Ishikawa (cell line): ENCODE data around the gene EN1.

Source experiments
- CEBPB ChIP-seq: IDR thresholded peaks from 2 replicates; pipeline ENCODE4 v1.6.1; 2012
- CREB1 ChIP-seq: IDR thresholded peaks from 2 replicates; pipeline ENCODE4 v1.6.1; 2012; ENCODE audit warnings: low read depth
- EGR1 ChIP-seq: IDR thresholded peaks from 2 replicates; pipeline ENCODE4 v1.6.1; 2012
- EP300 ChIP-seq: IDR thresholded peaks from 2 replicates; pipeline ENCODE4 v1.6.1; 2012; ENCODE audit warnings: borderline replicate concordance
- FOXM1 ChIP-seq: IDR thresholded peaks from 2 replicates; pipeline ENCODE4 v1.6.1; 2012; ENCODE audit warnings: low read depth, borderline replicate concordance
- MAX ChIP-seq: IDR thresholded peaks from 2 replicates; pipeline ENCODE4 v1.6.1; 2012
- NFIC ChIP-seq: IDR thresholded peaks from 2 replicates; pipeline ENCODE4 v1.6.1; 2012
- RAD21 ChIP-seq: IDR thresholded peaks from 2 replicates; pipeline ENCODE4 v1.6.1; 2012; ENCODE audit warnings: low read depth
- REST ChIP-seq: IDR thresholded peaks from 2 replicates; pipeline ENCODE4 v1.6.1; 2012; ENCODE audit warnings: low read depth, mild to moderate bottlenecking
- TAF1 ChIP-seq: IDR thresholded peaks from 2 replicates; pipeline ENCODE4 v1.6.1; 2012; ENCODE audit warnings: low read depth, mild to moderate bottlenecking
- TCF12 ChIP-seq: IDR thresholded peaks from 2 replicates; pipeline ENCODE4 v1.6.1; 2012; ENCODE audit warnings: low read depth
- TEAD4 ChIP-seq: IDR thresholded peaks from 2 replicates; pipeline ENCODE4 v1.6.1; 2012
- USF1 ChIP-seq: IDR thresholded peaks from 2 replicates; pipeline ENCODE4 v1.6.1; 2012
- YY1 ChIP-seq: IDR thresholded peaks from 2 replicates; pipeline ENCODE4 v1.6.1; 2012; ENCODE audit warnings: low read depth
- ZBTB7A ChIP-seq: IDR thresholded peaks from 2 replicates; pipeline ENCODE4 v1.6.1; 2012; ENCODE audit warnings: low read depth

The EN1 gene

GRCh38 chr2:118811514-118812115, 35.8 kb downstream of the EN1 start:
- no peak for TF ChIP-seq TCF12
- no peak for TF ChIP-seq FOXM1
- no peak for TF ChIP-seq EP300
- no peak for TF ChIP-seq YY1
- TF ChIP-seq REST, result no peak
- no peak for TF ChIP-seq MAX
- TF ChIP-seq USF1, result no peak
- no peak for TF ChIP-seq NFIC
- TF ChIP-seq CEBPB, result no peak
- no peak for TF ChIP-seq EGR1
- TF ChIP-seq TAF1, result no peak

GRCh38 chr2:118810766-118811165, 36.7 kb downstream of the EN1 start:
- no peak for TF ChIP-seq ZBTB7A
- no peak for TF ChIP-seq EGR1
- no peak for TF ChIP-seq YY1
- TF ChIP-seq CEBPB, result no peak
- no peak for TF ChIP-seq CREB1
- TF ChIP-seq TCF12, result no peak
- no peak for TF ChIP-seq TAF1

- no peak for TF ChIP-seq EP300
These were observed 39.0 kb downstream of the EN1 start for GRCh38 chr2:118808429-118808809.

- TF ChIP-seq TAF1, result no peak
- no peak for TF ChIP-seq RAD21
- TF ChIP-seq EP300, result no peak
- TF ChIP-seq CEBPB, result no peak
- TF ChIP-seq YY1, result no peak
- TF ChIP-seq TCF12, result no peak
- no peak for TF ChIP-seq ZBTB7A
- no peak for TF ChIP-seq TEAD4
- no peak for TF ChIP-seq FOXM1
- no peak for TF ChIP-seq NFIC
- TF ChIP-seq MAX, result no peak
- TF ChIP-seq USF1, result no peak
- no peak for TF ChIP-seq EGR1
- no peak for TF ChIP-seq REST
- no peak for TF ChIP-seq CREB1
These were observed 39.6 kb downstream of the EN1 start for GRCh38 chr2:118807668-118808428.

GRCh38 chr2:118806797-118807667, 40.4 kb downstream of the EN1 start:
- no peak for TF ChIP-seq USF1
- no peak for TF ChIP-seq RAD21
- no peak for TF ChIP-seq EP300
- no peak for TF ChIP-seq CEBPB
- TF ChIP-seq REST, result no peak
- TF ChIP-seq EGR1, result no peak
- no peak for TF ChIP-seq TAF1
- TF ChIP-seq FOXM1, result no peak
- TF ChIP-seq TEAD4, result no peak
- no peak for TF ChIP-seq MAX
- TF ChIP-seq YY1, result no peak
